Gastrocnemius medialis (tissue), 4 donors: Measurements from ENCODE around the gene SCARB1.

Experiments used
- CTCF ChIP-seq, 5 experiments: fragments of 450-650 bp in 3 of 5; fragments of 200-600 bp in 2 of 5; sonication (generic) in 2 of 5; IDR thresholded peaks in 4 of 5; conservative IDR thresholded peaks in 1 of 5; 1 replicate in 4 of 5; 2 replicates in 1 of 5; pipeline ENCODE4 v1.5.1; 2016 to 2019; ENCODE audit warnings: antibody characterized with exemption in 5 of 5, mild to moderate bottlenecking in 3 of 5, moderate library complexity in 3 of 5
- POLR2A ChIP-seq, 2 donors: fragments of 450-650 bp; IDR thresholded peaks; one replicate each; pipeline ENCODE4 v1.6.1; 2017; ENCODE audit warnings: antibody characterized with exemption in 2 of 2, mild to moderate bottlenecking in 2 of 2, moderate library complexity in 2 of 2

GRCh38 chr12:124745465-124745890, 118.2 kb downstream of the SCARB1 start:
- TF ChIP-seq CTCF (IDR thresholded peaks at IDR 0.05 in 4 of 5, conservative IDR thresholded peaks at IDR 0.05 in 1 of 5): no peak
- TF ChIP-seq POLR2A (IDR thresholded peaks at IDR 0.05): no peak
